GM21786 (cell line): ENCODE measurements around the gene GABPB1.

ENCODE experiments used
- ATAC-seq: cut with Tn5 transposase; IDR thresholded peaks from one replicate; pipeline ENCODE4 v1.9.1; 2021; ENCODE audit not compliant: unreplicated experiment

The GABPB1 gene

GRCh38 chr15:50345298-50345697 lies 9.7 kb downstream of the GABPB1 start:
- no peak for ATAC-seq

- ATAC-seq, result no peak
Measured at GRCh38 chr15:50344006-50344464, 11.0 kb downstream of the GABPB1 start.

- no peak for ATAC-seq
Measured at GRCh38 chr15:50341616-50342136, 13.3 kb downstream of the GABPB1 start.

- ATAC-seq, result no peak
Measured at GRCh38 chr15:50340416-50340815, 14.6 kb downstream of the GABPB1 start.

GRCh38 chr15:50339717-50340116 lies 15.3 kb downstream of the GABPB1 start:
- ATAC-seq, result no peak

GRCh38 chr15:50335251-50335650 lies 19.7 kb downstream of the GABPB1 start:
- no peak for ATAC-seq

- ATAC-seq, result no peak
Measured at GRCh38 chr15:50333229-50333628, 21.8 kb downstream of the GABPB1 start.

- no peak for ATAC-seq
Measured at GRCh38 chr15:50330921-50331320, 24.1 kb downstream of the GABPB1 start.

- no peak for ATAC-seq
Measured at GRCh38 chr15:50328116-50328515, 26.9 kb downstream of the GABPB1 start.

- ATAC-seq, result no peak
Measured at GRCh38 chr15:50321680-50322210, 33.3 kb downstream of the GABPB1 start.

- no peak for ATAC-seq
Measured at GRCh38 chr15:50320504-50320903, 34.5 kb downstream of the GABPB1 start.

- ATAC-seq, result no peak
Measured at GRCh38 chr15:50318697-50319096, 36.3 kb downstream of the GABPB1 start.

- ATAC-seq, result no peak
Measured at GRCh38 chr15:50315814-50316630, 39.0 kb downstream of the GABPB1 start.

GRCh38 chr15:50312636-50313035 lies 42.4 kb downstream of the GABPB1 start:
- ATAC-seq, result no peak

GRCh38 chr15:50307799-50308198 lies 47.2 kb downstream of the GABPB1 start:
- no peak for ATAC-seq

- ATAC-seq, result no peak
Measured at GRCh38 chr15:50304836-50305235, 50.2 kb downstream of the GABPB1 start.

- no peak for ATAC-seq
Measured at GRCh38 chr15:50302581-50302980, 52.4 kb downstream of the GABPB1 start.

- no peak for ATAC-seq
Measured at GRCh38 chr15:50298340-50298739, 56.7 kb downstream of the GABPB1 start.

- no peak for ATAC-seq
Measured at GRCh38 chr15:50295966-50296365, 59.0 kb downstream of the GABPB1 start.

GRCh38 chr15:50289749-50290148 lies 65.2 kb downstream of the GABPB1 start:
- ATAC-seq, result no peak

GRCh38 chr15:50287324-50288116 lies 67.5 kb downstream of the GABPB1 start:
- ATAC-seq, result no peak

GRCh38 chr15:50281427-50281826 lies 73.6 kb downstream of the GABPB1 start:
- no peak for ATAC-seq
